ENCODE results near the gene TMEM141. TPM values are rescaled to one million over a fixed set of nuclear protein-coding genes. Genes with fewer than 3 reads are reported as not detected.
A peak's percentile ranks its signal among the peaks of the same experiment; 100 is the strongest.
"Not testable (repeated sequence)": the region's sequence is repeated elsewhere in the genome, so short reads cannot be mapped to it uniquely, and the experiment has no call there.

TMEM141 gene
- total RNA-seq, 1 donor from 2014 or later = 15.9 TPM

DNA sequence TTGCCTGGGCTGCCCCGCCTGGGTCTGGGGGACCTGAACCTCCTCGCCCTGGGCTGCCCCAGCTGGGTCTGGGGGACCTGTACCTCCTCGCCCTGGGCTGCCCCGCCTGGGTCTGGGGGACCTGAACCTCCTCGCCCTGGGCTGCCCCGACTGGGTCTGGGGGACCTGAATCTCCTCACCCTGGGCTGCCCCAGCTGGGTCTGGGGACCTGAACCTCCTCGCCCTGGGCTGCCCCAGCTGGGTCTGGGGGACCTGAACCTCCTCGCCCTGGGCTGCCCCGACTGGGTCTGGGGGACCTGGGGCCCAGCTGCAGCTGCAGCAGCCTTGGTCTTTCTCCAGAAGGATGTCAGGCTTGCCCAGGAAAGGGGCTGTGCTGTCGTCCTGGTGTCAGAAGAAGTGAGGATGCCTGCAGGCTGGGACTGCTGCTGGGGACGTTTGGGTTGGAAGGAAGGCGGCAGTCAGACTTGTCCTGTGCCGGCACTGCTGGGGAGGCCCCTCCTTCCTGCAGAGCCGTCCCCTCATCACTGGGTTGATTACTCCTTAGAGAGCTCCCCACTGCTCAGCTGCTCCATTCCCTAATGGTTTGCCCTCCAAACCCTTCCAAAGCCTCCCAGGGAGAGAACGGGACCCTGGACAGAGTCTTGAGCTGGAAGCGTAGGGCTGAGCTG, 42.4 kb downstream of the TMEM141 start:
- not testable (repeated sequence) for DNase-seq

DNA sequence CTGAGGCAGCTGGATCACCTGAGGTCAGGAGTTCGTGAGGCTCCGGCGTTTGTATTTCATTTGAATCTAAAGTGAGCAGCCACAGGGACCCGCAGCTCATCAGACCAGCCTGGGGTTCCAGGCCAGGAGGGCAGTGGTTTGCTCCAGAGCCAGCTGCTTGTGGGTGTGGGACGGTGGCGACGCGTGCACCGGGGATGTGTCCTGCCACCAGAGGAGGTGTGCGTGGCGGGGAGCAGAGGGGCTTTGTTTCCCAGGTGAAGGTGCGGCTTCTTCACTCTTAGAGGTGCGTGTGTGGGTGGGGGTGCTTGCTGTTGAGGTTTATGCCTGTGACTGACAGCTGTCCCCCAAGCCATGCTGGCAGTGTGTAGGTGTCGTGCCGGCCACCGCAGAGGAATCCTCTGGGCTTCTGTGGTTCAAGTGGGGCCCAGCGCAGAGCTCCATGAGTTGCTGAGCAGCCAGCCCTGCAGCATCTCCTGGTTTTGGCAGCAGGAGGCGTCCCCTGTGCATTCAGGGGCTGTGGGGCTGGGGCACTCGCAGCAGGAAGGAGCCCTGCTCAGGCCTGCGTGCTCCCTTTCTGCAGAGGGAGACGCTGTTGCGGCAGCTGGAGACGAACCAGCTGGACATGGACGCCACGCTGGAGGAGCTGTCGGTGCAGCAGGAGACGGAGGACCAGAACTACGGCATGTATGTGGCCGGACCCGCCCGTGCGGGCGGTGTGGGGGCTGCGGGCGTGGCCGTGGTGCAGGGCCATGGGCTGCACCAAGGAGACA, 44.2 kb downstream of the TMEM141 start:
- no peak for DNase-seq

DNA sequence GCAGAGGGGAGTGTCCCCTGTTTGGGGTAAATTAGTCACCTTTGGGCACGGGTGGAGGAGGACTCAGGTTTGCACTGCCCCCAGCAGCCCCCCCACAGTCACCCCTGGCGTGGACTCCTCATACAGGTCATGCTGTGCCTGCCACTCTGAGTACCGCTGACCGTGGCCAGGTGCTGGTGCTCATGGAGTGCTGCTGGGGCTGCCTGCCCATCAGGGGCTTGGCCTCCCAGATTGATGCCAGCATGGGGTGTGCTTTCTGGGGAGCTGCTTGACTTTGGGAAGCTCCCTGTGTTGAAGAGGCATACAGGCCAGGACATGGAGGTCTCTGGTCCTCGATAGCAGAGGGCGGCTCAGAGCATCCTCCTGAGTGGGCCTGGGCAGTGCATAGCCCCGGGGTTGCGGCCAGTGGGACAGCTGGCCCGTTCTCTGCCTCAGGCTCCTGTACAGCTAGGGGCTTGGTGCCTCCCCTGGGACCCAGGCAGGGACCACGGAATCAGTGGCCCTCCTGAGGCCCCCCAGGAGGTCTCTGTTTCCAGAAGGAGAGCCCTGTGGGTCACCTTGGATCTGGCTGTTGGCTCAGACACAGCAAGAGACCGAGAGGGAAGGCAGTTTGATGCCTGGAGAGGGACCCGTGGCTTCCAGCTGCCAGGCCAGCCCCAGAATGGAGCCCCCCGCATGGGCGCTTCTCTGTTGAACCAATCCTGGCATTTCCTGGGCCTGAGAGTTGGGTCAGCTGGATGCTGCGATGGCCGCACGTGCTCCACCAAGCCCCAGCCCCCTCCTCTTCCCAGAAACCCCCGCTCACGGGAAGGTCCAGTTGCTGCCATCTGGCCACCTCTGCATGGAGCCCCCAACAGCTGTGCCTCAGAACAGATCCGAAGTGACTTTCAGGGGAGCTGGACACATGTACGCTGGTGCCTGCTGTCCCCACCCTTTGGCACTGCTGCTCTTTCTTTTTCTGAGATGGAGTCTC, 45.1 kb downstream of the TMEM141 start:
- no peak for DNase-seq

DNA sequence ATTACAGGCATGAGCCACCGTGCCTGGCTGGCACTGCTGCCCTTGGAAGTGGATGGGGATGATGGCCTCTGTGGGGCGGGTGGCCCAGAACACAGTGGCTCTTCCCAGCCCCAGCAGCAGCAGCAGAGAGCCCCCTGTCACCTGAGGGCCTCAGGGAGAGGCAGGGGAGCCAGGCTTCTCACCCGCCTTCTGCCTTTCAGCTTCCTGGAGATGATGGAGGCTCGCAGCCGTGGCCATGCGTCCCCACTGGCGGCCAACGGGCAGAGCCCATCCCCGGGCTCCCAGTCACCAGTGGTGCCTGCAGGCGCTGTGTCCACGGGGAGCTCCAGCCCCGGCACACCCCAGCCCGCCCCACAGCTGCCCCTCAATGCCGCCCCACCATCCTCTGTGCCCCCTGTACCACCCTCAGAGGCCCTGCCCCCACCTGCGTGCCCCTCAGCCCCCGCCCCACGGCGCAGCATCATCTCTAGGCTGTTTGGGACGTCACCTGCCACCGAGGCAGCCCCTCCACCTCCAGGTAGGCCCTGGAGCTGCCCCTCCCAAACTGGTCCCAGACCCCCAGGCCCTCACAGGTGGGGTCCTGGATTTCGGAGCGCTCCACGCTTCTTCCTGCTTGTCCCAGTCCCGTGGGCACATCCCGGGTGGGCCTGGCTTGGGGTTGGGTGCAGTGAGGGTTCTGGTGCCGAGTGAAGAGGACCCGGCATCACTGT, 46.2 kb downstream of the TMEM141 start:
- DNase-seq = no peak

DNA sequence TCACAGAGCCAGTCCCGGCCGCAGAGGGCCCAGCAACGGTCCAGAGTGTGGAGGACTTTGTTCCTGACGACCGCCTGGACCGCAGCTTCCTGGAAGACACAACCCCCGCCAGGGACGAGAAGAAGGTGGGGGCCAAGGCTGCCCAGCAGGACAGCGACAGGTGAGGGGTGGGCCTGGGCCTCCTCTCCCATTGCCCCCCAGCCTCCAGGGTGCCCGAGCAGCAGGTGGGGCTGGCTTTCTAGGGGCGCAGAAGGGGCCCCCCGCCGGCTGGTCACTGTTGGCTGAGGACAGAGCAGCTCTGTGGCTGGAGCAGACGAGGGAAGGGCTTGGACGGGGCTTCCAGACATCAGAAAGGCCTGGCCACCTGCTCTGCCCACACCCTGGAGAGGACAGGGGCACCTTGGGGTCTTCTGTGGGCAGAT, 46.7 kb downstream of the TMEM141 start:
- not testable (repeated sequence) for DNase-seq

DNA sequence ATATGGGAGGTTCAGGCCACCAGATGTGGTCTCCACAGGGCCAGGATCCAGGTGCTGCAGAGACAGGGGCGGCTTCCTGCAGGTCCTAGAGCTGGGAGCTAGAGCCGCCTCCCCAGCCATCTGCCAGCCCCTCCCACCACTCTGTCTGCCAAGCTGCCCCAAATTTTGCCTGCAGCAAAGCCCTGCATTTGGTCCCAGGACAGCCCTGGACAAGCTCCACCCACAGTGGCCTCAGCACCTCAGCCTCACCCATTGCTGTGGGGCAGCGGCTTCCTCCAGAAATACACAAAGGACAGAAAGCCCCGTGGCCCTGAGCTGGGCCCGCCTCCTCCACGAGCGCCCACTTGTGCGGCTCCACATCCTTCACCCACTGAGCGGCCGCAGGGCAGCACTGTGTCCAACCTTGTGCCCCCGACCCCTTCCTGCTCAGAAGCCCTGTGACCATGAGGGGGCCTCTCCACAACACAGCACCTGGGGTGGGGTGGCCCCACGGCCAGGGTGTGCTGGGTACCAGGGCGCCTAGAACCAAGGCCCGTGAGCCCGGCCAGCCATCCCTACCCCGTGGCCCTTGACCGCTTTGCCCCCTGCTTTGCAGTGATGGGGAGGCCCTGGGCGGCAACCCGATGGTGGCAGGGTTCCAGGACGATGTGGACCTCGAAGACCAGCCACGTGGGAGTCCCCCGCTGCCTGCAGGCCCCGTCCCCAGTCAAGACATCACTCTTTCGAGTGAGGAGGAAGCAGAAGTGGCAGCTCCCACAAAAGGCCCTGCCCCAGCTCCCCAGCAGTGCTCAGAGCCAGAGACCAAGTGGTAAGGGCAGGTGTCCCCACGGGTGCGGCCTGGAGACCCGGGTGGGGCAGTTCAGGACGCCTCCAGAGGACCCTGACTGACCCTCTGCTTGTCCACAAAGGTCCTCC, 47.4 kb downstream of the TMEM141 start:
- no peak for DNase-seq

DNA sequence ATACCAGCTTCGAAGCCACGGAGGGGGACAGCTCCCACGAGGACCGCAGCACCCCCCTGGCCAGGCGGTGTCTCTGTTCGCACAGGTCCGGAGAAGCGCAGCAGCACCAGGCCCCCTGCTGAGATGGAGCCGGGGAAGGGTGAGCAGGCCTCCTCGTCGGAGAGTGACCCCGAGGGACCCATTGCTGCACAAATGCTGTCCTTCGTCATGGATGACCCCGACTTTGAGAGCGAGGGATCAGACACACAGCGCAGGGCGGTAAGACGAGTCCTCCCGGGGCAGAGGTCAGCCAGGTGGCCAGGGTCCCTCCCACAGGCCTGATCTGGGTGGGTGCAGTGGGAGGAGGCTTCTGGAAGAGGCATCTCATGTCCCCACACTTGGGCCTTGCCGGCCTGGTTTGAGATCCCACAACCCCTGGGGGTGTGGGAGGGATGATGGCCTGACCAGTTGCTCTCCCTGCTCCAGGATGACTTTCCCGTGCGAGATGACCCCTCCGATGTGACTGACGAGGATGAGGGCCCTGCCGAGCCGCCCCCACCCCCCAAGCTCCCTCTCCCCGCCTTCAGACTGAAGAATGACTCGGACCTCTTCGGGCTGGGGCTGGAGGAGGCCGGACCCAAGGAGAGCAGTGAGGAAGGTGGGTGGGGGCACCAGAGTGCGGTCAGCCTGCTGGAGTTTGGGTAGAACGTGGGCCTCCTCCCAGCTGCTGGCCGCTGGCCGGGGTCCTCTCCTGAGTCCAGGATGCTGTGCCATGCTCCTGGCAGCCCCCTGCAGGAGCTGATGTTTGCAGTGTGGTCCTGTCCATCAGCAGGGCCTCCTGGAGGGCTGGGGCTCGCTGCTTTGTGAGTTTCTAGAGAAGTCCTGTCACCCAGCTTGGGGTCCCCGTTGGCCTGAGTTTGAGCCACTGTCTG, 48.3 kb downstream of the TMEM141 start:
- DNase-seq = no peak

DNA sequence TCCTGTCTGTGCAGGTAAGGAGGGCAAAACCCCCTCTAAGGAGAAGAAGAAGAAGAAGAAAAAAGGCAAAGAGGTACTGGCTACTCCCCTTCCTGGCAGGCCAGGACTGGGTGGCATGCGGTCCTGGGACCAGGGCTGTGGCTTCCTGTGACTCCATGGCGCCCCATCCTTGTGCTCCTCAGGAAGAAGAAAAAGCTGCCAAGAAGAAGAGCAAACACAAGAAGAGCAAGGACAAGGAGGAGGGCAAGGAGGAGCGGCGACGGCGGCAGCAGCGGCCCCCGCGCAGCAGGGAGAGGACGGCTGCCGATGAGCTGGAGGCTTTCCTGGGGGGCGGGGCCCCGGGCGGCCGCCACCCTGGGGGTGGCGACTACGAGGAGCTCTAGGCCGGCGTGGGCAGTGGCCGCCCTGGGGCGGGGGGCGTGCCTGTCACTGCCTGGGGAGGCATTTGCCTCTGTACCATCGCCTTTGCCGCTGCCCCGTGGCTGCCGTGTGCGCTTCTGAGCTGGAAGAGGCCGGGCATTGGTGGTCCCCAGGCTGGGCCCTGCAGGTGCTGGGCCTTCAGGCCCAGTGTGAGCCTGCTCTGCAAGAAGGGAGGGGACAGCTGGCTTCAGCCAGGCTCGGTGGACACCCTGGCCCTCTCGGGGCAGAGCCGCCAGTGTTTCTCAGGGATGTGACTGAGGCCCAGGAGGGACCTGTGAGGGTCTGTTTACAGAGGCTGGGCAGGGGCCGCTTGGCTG, 49.2 kb downstream of the TMEM141 start:
- no peak for DNase-seq

DNA sequence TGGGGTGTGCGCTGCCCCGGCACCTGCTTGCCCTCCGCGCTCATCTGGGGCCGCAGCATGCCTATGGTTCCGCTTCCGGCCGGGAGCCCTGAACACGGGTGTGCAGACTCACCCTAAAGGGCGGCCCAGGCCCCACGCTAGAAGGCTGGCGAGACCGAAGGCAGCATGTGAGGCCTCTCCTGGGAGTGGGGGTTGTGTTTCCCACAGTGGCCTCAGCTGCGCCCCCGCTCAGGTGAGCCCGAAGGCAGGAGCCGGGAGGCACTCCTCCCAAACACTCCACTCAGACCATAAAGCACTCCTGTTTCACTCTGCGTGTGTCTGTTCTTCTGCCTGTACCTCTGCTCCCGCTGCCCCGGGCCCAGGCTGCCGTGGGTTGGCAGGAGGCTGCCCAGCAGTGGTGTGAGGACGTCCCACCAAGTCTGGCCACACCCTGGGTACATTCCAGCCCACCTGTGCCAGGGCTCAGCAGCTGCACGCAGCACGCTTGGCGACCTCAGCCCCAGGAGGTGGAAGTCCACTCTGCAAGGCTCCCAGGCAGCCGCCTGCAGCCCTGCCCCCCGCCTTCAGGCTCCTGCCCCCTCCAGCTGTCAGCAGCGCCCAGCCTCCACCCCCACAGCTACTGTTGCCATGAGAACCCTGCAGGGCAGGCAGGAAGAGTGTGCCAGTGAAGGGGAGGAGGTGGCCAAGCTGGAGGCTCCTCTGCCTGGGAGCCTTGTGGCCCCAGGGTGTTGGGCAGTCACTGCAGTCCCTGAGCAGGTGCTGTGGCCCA, 49.9 kb downstream of the TMEM141 start:
- DNase-seq = peak; percentile 81

DNA sequence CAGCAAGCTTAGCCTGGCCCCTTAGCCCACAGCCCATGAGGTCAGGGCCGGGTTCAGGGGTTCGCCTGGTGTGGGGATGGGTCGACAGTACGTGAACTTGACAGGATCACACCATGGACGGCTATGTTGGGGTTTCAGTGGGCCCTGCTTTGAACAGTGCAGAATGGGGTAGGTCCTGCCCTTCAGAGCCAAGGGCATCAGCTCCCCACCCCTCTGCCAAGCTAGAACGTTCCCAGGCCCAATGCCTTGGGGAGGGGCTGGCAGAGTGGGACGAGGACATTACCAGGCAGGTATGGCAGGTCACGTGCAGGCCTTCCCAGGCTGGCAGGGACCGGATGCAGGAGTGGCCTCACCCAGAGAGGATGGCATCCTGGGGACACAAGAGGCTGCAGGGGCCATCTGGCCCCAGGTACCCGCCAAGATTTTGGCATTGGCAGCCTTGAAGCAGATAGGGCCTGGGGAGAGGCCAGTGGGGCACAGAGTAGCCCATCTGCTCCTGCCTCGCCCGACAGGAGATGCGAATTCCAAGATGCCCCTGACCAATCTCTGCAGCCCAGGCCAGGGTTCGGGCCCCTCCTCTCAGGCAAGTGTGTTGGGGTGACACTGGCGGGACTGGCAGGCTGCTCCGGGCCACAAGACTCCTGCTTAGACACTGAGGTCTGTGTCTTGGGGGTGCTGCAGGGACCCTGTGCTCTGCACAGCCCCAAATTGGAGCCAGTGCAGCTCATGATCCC, 50.7 kb downstream of the TMEM141 start:
- not testable (repeated sequence) for DNase-seq

DNA sequence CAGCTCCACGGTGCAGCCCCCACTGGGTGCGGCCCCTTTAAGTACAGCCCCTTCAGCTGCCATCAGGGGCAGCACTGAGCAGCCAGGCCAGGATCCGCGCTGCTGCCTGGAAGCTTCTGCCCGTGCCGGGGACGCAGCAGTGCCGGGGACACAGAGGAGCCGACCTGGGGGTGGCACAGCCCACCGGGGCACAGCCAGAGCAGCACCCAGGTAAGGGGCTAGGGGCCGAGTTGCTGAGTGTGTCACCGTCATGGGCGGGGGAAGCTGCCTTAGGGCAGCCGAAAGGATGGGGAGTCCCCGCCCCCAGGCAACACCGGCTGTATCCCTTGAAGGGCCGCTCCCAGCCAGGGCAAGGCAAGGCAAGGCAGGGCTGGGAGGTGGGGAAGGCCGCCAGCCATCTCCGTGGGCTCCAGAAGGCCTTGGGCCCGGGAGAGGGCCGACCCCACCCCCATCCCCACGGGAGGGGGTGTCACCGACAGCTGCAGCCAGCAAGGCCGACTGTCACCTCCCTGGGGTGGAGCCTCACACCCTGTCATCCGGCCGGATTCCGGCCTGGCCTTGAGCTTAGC, 51.3 kb downstream of the TMEM141 start, which contains the start of gene AJM1:
Gene AJM1 (plus strand): TSS at position 99 of the 569 bp plus-strand sequence. CDS start 1,937 bp downstream, outside the sequence.
- DNase-seq = peak; percentile 68

Small RNA genes lying within 50 kb of the gene (small RNA-seq; reads per million reads assigned to genes)
- gene AL355987.2 = not detected
- gene ATP6V1G1P3 = not detected
- not detected for gene MIR4292
- gene MIR6722 = not detected

Other genes starting within 250 kb of the TMEM141 start
- gene NOTCH1, start 245.3 kb upstream of the TMEM141 start, total RNA-seq = 22.9 TPM
- gene EGFL7, start 128.4 kb upstream of the TMEM141 start, total RNA-seq = 13.7 TPM
- 2.2 TPM for gene AGPAT2, start 103.9 kb upstream of the TMEM141 start, total RNA-seq
- 25.1 TPM for gene DIPK1B, start 78.8 kb upstream of the TMEM141 start, total RNA-seq
- gene LCN10, start 48.4 kb upstream of the TMEM141 start, total RNA-seq = not detected
- not detected for gene LCN6, start 42.8 kb upstream of the TMEM141 start, total RNA-seq
- not detected for gene LCN8, start 33.1 kb upstream of the TMEM141 start, total RNA-seq
- gene LCN15, start 26.8 kb upstream of the TMEM141 start, total RNA-seq = not detected
- 2.8 TPM for gene CCDC183, start 5.0 kb downstream of the TMEM141 start, total RNA-seq
- 38.2 TPM for gene RABL6, start 16.6 kb downstream of the TMEM141 start, total RNA-seq
- 0.94 TPM for gene AJM1, start 51.1 kb downstream of the TMEM141 start, total RNA-seq
- gene PHPT1, start 58.1 kb downstream of the TMEM141 start, total RNA-seq = 76.9 TPM
- gene MAMDC4, start 61.0 kb downstream of the TMEM141 start, total RNA-seq = 2.5 TPM
- gene EDF1, start 75.0 kb downstream of the TMEM141 start, total RNA-seq = 96.2 TPM
- 8.9 TPM for gene TRAF2, start 95.2 kb downstream of the TMEM141 start, total RNA-seq
- 53.7 TPM for gene FBXW5, start 153.4 kb downstream of the TMEM141 start, total RNA-seq
- gene C8G, start 153.9 kb downstream of the TMEM141 start, total RNA-seq = not detected
- not detected for gene LCN12, start 160.9 kb downstream of the TMEM141 start, total RNA-seq
- 52.1 TPM for gene PTGDS, start 186.2 kb downstream of the TMEM141 start, total RNA-seq
- 0.16 TPM for gene LCNL1, start 191.6 kb downstream of the TMEM141 start, total RNA-seq
- gene PAXX, start 201.1 kb downstream of the TMEM141 start, total RNA-seq = 13.6 TPM
- gene CLIC3, start 205.2 kb downstream of the TMEM141 start, total RNA-seq = 0.31 TPM
- gene ABCA2, start 236.9 kb downstream of the TMEM141 start, total RNA-seq = 20.9 TPM
- gene FUT7, start 240.7 kb downstream of the TMEM141 start, total RNA-seq = not detected